Activated T-helper 1 cell treated with anti-CD3 and anti-CD28 coated beads, Interleukin-2, amount 50 U/mL, for 16 hours (primary cell): ENCODE data around the gene GFI1.
"Not testable (repeated sequence)": the region's sequence is repeated elsewhere in the genome, so short reads cannot be mapped to it uniquely, and the experiment has no call there.

Experiments
- DNase-seq, 2 donors: peaks; one replicate each; pipeline ENCODE4 v3.0.0-alpha.2; 2020; ENCODE audit warnings: low read depth in 1 of 2, low spot score in 1 of 2

The GFI1 gene

GRCh38 chr1:92466683-92467352 lies 19.9 kb downstream of the GFI1 start:
- DNase-seq: no peak

GRCh38 chr1:92465256-92465647 lies 21.5 kb downstream of the GFI1 start:
- DNase-seq: no peak

- DNase-seq: no peak
These were observed 22.0 kb downstream of the GFI1 start for GRCh38 chr1:92464588-92465255.

- no peak for DNase-seq
These were observed 25.2 kb downstream of the GFI1 start for GRCh38 chr1:92461364-92462097.

- no peak for DNase-seq
These were observed 26.8 kb downstream of the GFI1 start for GRCh38 chr1:92459871-92460320.

- no peak for DNase-seq
These were observed 28.6 kb downstream of the GFI1 start for GRCh38 chr1:92458146-92458545.

- no peak for DNase-seq
These were observed 38.7 kb downstream of the GFI1 start for GRCh38 chr1:92447976-92448375.

GRCh38 chr1:92447033-92447681 lies 39.6 kb downstream of the GFI1 start:
- no peak for DNase-seq

- DNase-seq: no peak
These were observed 40.2 kb downstream of the GFI1 start for GRCh38 chr1:92446546-92446945.

GRCh38 chr1:92445865-92446264 lies 40.9 kb downstream of the GFI1 start:
- DNase-seq: no peak

- no peak for DNase-seq
These were observed 42.4 kb downstream of the GFI1 start for GRCh38 chr1:92444351-92444750.

GRCh38 chr1:92443893-92444292 lies 42.8 kb downstream of the GFI1 start:
- DNase-seq: no peak

GRCh38 chr1:92442351-92442750 lies 44.4 kb downstream of the GFI1 start:
- DNase-seq: no peak

GRCh38 chr1:92441697-92442342 lies 44.9 kb downstream of the GFI1 start:
- no peak for DNase-seq

GRCh38 chr1:92441316-92441696 lies 45.4 kb downstream of the GFI1 start:
- DNase-seq: no peak

- no peak for DNase-seq
These were observed 47.4 kb downstream of the GFI1 start for GRCh38 chr1:92439291-92439690.

- DNase-seq: not testable (repeated sequence)
These were observed 52.2 kb downstream of the GFI1 start for GRCh38 chr1:92434572-92434971.

GRCh38 chr1:92430030-92430429 lies 56.7 kb downstream of the GFI1 start:
- no peak for DNase-seq

GRCh38 chr1:92425617-92426016 lies 61.1 kb downstream of the GFI1 start:
- no peak for DNase-seq
